ENCODE measurements around the gene ROPN1. TPM values are rescaled to one million over a fixed set of nuclear protein-coding genes. Genes with fewer than 3 reads are reported as not detected.

ROPN1 gene
- total RNA-seq, 1 donor from 2014 or later, result not detected

DNA sequence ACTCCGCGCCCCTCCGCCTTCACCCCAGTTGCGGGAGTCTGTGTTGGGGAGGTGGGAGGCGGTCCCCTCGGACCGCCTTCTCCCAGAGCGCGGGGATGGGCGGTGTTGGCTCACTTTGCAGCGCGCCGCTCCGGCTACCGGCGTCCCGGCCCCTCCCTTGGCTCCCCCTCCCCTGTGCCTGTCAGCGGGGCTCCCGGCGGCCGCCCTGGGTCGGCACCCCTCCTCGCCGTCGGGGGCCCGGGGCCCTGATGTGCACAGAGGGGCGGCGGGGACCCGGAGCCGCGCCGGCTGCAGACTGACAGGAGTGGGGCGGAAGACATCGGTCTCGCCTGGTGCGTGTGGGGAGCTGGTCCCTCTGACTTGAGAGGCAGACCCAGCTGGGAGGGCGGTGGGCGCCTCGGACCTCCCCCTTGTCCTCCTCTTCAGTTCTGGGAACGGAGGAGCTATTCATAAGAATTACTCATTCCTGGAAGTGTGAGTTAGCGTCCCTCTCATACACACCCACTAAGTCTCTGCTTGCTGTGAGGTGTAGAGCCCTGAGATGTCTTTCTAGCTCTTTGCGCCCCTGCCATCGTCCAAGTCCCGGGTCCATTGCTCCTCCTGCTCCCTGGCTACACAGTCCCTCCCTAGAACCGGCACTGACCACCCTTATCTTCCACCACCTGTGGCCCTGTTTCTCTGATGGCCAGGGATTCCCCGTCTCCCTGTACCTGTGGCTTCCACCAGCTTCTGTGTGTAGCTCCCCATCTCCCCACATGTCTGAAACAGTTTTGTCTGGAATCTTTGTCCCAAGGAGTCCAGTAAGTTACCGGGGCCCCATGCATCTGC lies 42.3 kb upstream of the ROPN1 start:
- H3K27ac Mint-ChIP-seq (ENCODE audit: unreplicated experiment), result peak overlapping the region; percentile 73
- DNase-seq (ENCODE audit: low spot score), result peak; percentile 28
- TF ChIP-seq, protein P1, sequence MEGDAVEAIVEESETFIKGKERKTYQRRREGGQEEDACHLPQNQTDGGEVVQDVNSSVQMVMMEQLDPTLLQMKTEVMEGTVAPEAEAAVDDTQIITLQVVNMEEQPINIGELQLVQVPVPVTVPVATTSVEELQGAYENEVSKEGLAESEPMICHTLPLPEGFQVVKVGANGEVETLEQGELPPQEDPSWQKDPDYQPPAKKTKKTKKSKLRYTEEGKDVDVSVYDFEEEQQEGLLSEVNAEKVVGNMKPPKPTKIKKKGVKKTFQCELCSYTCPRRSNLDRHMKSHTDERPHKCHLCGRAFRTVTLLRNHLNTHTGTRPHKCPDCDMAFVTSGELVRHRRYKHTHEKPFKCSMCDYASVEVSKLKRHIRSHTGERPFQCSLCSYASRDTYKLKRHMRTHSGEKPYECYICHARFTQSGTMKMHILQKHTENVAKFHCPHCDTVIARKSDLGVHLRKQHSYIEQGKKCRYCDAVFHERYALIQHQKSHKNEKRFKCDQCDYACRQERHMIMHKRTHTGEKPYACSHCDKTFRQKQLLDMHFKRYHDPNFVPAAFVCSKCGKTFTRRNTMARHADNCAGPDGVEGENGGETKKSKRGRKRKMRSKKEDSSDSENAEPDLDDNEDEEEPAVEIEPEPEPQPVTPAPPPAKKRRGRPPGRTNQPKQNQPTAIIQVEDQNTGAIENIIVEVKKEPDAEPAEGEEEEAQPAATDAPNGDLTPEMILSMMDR (IDR thresholded peaks at IDR 0.05; ENCODE audit: unreplicated experiment), result no peak
- peaks cover 35% of the 10 kb centered on the region for H3K4me1 Mint-ChIP-seq (ENCODE audit: unreplicated experiment)
- H3K4me3 Mint-ChIP-seq (ENCODE audit: unreplicated experiment), result peak overlapping the region; percentile 98
- H3K9me3 Mint-ChIP-seq (ENCODE audit: unreplicated experiment), result no peaks in the 10 kb centered on the region
- H3K36me3 Mint-ChIP-seq (ENCODE audit: low read depth, unreplicated experiment), result peaks cover 13% of the 10 kb centered on the region
- H3K27me3 Mint-ChIP-seq (ENCODE audit: unreplicated experiment), result peaks cover 17% of the 10 kb centered on the region

DNA sequence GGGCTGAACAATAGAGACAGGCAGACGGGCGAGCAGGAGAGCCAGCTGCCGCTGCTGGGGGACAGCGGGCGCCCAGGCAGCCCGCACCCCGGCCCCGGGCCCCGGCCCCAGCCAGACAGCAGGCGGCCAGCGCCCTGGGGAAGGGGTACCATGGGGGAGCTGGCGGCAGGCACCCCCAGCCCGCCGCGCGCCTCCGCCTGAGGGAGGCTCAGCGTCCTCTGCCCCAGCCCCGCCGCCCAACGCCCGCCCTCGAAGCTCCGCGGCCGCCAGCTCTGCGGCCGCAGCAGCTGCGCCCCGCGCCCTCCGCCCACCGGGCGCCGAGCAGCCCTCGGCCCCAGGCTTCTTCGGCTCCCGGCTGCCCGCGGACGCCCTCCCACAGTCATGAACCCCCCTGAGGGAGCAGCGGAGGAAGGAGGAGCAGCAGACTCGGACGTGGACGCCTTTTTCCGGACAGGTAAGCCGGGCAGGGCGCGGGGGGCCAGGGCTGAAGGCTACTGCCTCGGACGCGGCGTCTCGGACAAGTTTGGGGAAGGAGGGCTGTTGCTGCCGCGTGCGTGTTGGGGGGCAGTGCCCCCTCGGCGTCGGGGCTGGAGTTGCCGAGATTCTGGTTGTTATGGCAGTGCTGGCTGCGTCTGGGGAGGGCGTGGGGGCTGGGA lies 41.6 kb upstream of the ROPN1 start, which contains the start of gene KALRN:
Gene KALRN (plus strand): TSS at position 10 of the 656 bp plus-strand sequence.
- DNase-seq (ENCODE audit: low spot score), result no peak
- H3K4me3 Mint-ChIP-seq (ENCODE audit: unreplicated experiment), result peak within 1 kb of the TSS; percentile 98
- H3K27me3 Mint-ChIP-seq (ENCODE audit: unreplicated experiment), result peaks cover 17% of the 10 kb centered on the region
- peak within 1 kb of the TSS; percentile 94 for H3K27ac Mint-ChIP-seq (ENCODE audit: unreplicated experiment)
- H3K36me3 Mint-ChIP-seq (ENCODE audit: low read depth, unreplicated experiment), result peaks cover 13% of the 10 kb centered on the region
- TF ChIP-seq, protein P1 (IDR thresholded peaks at IDR 0.05; ENCODE audit: unreplicated experiment), result peak; percentile 8
- peaks cover 38% of the 10 kb centered on the region for H3K4me1 Mint-ChIP-seq (ENCODE audit: unreplicated experiment)
- H3K9me3 Mint-ChIP-seq (ENCODE audit: unreplicated experiment), result no peaks in the 10 kb centered on the region

DNA sequence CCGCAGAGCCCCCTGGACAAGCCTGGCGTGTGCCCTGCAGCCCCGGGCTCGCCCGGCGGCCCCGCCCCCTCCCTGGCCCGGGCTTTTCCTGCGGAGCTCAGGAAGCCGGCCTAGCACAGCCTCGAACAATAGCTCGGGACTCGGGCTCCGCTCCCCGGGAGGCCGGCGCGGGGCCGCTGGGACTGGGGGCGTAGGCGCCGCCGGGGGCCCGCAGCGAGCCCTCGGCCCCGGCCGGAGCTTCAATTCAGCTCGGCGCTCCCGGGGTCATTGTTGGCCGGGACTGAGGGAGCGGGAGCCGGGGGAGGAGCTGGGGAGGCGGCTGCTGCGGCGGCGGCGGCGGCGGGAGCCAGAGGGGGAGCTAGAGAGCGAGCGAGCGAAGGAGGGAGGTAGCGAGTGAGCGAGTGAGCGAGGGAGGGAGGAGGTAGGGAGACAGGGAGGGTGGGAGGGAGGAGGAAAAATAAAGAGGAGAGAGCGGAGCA lies 41.0 kb upstream of the ROPN1 start:
- Mint-ChIP-seq H3K4me3 (ENCODE audit: unreplicated experiment) (no peak overlapping the region), H3K27me3 (ENCODE audit: unreplicated experiment) (peaks cover 17% of the 10 kb centered on the region), H3K4me1 (ENCODE audit: unreplicated experiment) (peaks cover 38% of the 10 kb centered on the region), H3K9me3 (ENCODE audit: unreplicated experiment) (no peaks in the 10 kb centered on the region), H3K27ac (ENCODE audit: unreplicated experiment) (no peak overlapping the region), H3K36me3 (ENCODE audit: low read depth, unreplicated experiment) (peaks cover 13% of the 10 kb centered on the region)
- TF ChIP-seq, protein P1 (IDR thresholded peaks at IDR 0.05; ENCODE audit: unreplicated experiment), result peak; percentile 66
- peak; percentile 94 for DNase-seq (ENCODE audit: low spot score)

DNA sequence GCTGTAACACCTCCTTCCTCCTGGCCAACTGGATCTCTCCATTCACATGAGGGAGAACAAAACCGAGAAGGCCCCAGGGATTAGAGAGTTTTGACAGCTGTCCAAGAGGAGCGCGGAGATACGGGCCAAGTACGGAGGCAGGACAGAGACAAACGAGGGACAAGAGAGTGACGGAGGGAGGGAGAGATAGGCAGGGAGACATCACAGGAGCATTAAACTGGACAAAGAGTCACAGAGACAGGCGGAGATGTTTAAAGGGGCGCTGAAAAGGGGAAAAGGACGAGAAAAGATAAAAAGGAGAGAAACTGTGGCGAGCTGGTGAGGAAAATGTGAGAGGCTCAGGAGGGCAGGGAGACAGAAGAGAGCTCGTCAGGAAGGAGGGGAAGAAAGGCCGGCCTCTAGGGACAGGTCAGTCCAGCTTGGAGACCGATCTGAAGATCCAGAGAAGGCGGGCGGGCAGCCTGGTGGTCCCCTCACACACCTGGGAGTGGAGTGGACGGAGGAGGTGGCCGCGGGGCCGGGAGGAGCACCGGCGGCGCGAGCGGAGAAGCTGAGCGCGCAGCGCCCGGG lies 40.5 kb upstream of the ROPN1 start:
- TF ChIP-seq, protein P1 (IDR thresholded peaks at IDR 0.05; ENCODE audit: unreplicated experiment), result no peak
- Mint-ChIP-seq H3K4me1 (ENCODE audit: unreplicated experiment) (peaks cover 38% of the 10 kb centered on the region), H3K9me3 (ENCODE audit: unreplicated experiment) (no peaks in the 10 kb centered on the region), H3K36me3 (ENCODE audit: low read depth, unreplicated experiment) (peaks cover 13% of the 10 kb centered on the region), H3K4me3 (ENCODE audit: unreplicated experiment) (peak overlapping the region; percentile 94), H3K27me3 (ENCODE audit: unreplicated experiment) (peaks cover 17% of the 10 kb centered on the region), H3K27ac (ENCODE audit: unreplicated experiment) (peak overlapping the region; percentile 94)
- DNase-seq (ENCODE audit: low spot score), result no peak
